HG03439 (cell line): ENCODE data around the gene AOAH.

Experiments used
- ATAC-seq: cut with Tn5 transposase; IDR thresholded peaks from one replicate; pipeline ENCODE4 v1.9.1; 2021; ENCODE audit warnings: mild to moderate bottlenecking, moderate library complexity; ENCODE audit not compliant: unreplicated experiment

Gene AOAH

GRCh38 chr7:36602934-36603887 lies 121.1 kb downstream of the AOAH start:
- ATAC-seq, result no peak

DNA sequence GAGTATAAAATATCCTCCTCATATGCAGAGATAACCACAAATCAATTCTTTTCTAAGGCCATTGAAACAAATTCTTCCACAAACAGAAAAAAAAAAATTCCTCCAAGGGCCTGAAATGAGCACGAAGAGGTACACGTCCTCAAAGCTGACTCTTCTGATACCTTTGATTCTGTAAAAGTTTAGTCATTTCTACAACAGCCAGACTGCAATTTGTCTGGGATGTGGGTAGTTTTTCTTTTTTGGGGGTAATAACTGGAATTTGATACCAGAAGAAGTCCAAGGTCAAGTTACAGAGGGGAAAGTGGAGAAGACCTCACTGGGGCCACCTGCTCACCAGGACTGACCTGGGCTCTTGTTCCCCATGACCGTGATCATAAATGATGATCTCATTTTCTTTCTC lies 121.8 kb downstream of the AOAH start:
- ATAC-seq, result no peak

DNA sequence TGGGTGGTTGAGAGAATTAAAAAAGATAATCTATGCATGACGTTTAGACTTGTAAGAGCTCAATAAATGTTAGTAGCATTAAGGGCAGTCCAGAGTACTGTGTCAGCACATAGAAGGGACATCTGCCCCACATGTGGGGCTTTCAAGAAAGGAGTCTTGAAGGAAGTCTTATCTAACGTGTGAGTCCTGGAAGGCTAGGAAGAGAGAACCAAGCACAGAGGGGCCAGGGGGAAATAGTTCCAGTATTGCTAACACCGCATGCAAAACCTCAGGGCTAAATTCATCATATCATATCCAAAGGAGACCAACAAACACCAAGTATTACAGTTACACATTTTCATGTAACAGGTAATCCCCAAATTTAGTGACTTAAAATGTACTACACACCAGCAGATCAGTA lies 122.7 kb downstream of the AOAH start:
- ATAC-seq, result no peak

DNA sequence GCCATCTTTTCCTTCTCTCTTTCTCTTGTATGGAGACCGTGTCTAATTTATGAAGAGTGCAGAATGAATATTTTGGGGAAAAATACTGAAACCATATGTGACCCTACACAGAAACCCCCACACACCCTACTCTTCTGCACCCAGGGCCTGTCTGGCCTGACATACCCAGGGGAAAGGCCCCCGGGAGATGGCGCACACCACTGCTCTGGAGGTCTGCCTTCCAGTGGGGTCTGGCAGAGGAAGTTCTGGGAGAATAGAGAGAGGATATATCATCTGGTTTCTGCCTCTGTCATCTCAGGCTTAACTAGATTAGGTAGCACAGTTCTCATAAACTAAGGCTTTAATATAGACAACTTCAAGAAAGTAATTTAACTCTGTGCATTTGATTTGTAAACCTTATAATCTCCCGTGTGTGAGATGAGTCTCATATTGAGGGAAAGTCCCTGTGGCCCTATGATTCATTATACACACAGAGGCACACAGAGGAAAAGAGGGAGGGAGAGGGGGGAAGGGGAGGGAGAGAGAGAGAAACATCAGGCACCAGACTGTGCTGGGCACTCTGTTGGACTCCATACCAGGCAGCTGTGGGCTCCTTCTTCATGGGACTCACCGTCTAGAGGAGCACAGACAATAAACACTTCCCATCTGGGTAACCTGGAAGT lies 123.3 kb downstream of the AOAH start:
- no peak for ATAC-seq

GRCh38 chr7:36600314-36600682 lies 124.0 kb downstream of the AOAH start:
- ATAC-seq, result no peak

GRCh38 chr7:36599645-36600313 lies 124.5 kb downstream of the AOAH start:
- ATAC-seq, result no peak

- ATAC-seq, result no peak
These were observed 126.1 kb downstream of the AOAH start for GRCh38 chr7:36598054-36598674.

GRCh38 chr7:36597090-36597773 lies 127.1 kb downstream of the AOAH start:
- no peak for ATAC-seq

- no peak for ATAC-seq
These were observed 129.8 kb downstream of the AOAH start for GRCh38 chr7:36594445-36594844.

GRCh38 chr7:36591636-36592035 lies 132.7 kb downstream of the AOAH start:
- no peak for ATAC-seq

GRCh38 chr7:36589391-36589790 lies 134.9 kb downstream of the AOAH start:
- no peak for ATAC-seq

- no peak for ATAC-seq
These were observed 141.0 kb downstream of the AOAH start for GRCh38 chr7:36583318-36583717.

DNA sequence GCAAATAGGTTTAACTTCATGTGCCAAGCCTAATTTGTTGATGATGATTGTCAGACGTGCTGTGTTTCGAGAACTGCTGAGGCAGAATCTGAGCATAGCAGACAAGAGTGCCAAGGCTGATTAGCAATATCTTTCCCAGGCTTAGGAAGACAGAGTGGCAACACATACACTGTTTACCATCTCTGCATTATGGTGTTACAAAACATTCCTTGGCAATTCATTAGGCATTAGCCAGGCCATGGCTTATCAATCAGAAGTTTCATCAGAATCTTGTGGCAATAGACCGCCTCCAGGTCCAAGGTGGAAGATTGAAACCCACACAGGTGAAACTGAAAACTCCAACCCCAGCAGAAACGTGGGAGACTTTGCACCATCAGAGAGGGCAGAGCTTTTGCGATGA lies 148.5 kb downstream of the AOAH start:
- ATAC-seq, result no peak

DNA sequence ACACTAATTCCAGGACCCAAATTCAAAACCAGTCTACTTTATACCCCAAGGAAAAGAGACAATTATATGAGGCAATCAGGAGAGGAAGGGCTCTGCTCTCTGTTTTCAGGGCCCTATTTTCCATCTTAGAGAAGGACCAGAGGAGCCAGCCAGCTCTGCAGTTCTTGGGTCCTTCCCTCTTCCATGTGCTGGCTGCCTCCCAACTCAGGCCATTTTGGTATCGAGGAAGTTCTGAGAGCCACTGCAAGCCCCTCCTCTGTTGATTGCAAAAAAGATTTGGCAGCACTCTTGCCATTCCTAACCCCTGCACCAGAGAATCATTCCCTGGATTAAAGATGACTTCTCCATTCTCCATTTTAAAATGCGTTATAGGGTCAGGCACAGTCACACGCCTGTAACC lies 151.2 kb downstream of the AOAH start:
- no peak for ATAC-seq

- no peak for ATAC-seq
These were observed 153.1 kb downstream of the AOAH start for GRCh38 chr7:36571190-36571560.

GRCh38 chr7:36570528-36571189 lies 153.6 kb downstream of the AOAH start:
- no peak for ATAC-seq

DNA sequence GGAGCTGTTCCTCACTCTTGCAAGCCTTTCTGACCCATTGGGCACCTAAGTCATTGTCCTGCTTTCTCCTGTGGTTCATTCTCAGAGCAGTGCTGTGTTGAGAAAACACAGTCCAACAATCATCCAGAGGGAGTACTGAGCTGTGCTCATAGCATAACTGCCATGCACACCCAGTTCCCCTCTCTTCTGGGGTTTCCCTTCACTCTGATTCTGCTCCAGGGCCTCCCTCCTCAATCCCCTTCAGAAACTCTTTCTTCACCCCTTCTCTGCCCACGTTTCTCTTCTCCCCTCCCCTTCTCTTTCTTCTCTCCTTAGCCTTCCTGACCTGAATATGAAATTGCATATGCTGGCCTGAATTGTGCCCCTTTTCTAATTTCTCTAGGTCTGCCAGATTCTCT lies 155.8 kb downstream of the AOAH start:
- ATAC-seq, result no peak

DNA sequence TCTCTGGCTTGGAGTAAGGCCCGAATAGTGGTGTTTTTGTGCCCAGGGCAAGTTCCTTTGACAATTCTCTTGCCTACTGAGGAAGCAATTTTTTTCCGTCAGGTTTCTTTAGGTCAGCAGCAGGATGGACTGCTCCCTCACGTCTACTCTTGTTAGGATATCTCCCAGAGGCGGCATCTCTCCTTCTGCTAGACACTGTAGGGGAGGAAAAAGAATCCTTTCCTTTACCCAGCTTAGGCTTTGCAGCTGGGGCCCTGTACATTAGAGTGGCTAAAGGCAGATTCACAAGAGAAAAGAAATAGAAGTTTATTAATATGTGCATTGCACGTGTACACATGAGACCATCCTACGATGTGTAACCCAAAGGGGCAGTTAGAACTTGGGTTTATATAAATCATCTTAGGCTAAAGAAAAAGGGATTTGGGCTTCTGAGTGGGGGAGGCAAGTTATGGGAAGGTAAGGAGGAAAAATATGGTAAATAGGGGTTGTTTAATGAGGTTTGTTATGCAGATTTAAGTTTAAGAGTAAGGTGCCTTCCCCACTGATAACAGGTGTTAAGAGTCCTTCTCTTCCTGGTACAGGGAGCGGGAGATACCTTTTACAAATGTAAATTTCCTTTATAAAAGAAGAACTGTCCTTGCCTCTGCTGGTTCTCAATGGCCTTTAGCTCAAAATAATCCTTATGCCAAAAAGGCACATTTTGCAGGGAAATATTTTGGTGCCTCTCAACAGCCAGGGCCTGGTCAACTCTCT lies 156.4 kb downstream of the AOAH start:
- ATAC-seq, result no peak

GRCh38 chr7:36565792-36566356 lies 158.4 kb downstream of the AOAH start:
- ATAC-seq, result no peak
